Measurements from ENCODE around the gene SSTR5.

The SSTR5 gene

GRCh38 chr16:1093284-1094123 is 21.0 kb downstream of the SSTR5 start:
- DNase-seq, result no peak

DNA sequence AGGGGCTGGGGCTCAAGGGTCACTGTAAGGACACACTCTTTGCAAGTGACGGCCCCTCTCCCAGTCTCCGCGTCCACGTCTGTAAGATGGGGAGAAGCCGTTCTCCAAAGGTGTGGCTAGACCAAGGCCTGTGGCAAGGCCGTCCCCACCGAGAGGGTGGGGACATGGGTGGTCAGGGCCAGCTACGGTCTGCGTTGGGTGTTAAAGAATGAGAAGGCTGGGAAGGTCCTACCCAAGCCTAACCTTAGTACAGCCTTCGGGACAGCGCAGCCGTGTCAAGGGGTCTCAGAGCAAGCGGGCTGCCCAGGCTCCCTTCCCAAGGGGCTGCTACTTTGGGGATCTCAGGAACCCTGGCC is 21.6 kb downstream of the SSTR5 start:
- DNase-seq, result no peak

- DNase-seq, result no peak
These were observed 22.3 kb downstream of the SSTR5 start for GRCh38 chr16:1094601-1095449.

DNA sequence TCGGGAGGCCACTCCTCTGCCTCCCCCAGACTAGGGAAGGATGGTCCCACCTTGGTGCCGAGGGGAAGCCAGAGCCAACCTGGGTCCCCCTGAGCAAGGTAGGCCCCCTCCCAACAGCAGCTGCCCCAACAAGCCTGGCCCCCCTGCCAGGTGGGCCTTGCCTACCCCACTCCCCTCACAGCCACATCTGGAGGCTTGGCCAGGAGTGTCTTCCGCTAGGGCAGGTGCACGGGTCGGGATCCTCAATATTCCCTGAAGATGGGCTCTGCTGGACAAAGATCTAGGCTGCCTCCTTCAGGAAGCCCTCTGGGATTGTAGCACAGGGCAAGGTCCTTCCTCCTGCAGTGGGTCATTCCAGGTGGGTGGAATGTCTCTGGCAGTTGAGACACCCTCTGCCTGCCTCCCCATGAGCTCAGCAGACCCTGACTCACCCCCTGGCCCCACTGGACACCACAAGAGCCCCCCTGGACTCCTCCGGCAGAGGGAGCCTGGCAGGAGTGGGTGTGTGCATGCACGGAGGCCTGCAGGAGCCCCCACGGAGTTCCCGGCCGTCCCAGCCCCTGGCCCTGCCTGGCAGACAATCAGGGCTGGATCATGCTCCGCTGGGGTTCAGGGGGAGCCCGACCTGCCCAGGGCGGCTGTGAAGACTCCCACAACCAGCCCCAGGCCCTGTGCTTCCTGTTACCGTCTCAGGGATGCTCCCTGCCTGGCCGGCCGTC is 23.1 kb downstream of the SSTR5 start:
- no peak for DNase-seq

DNA sequence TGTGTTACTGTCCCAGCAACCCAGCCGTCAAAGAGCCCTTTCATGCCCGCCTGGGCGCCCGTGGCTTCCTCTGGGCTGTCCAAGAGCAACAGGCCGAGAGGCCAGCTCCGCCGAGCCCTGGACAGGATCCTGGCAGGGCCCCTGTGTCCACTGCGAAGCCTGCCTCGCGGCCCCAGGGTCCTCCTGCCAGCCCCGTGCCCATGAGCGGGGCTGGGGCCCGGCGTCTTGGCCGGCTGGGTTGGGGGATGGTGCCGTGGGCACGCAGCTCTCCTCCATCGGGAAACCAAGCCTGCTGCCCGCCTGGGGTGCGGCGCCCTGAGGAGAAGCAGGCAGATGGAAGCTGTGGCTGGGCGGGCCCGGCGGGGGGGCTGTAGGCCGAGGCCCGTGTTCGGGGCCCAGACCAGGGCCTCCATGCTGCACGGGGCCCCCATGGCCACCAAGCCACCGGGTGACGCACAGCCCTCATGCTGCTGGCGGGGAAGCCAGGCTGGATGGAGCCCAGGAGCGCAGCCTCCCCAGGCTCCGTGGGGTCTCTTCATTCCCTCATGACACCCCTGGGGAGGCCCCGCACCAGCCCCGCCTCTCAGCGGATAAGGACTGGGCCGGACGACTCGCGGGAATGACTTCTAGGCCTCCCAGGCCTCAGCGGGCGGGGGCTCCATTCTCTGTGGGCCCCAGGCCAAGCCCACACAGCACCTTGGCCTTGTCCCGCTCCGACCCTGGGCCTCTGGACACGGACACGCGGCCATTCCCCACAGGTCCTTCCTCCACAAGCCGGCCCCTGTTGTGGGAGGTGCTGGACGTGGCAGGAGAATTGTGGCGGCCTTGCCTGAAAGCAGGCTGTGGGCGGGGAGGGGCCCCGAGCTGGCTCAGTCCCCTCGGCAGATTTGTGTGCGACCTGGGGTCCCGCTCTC is 23.9 kb downstream of the SSTR5 start, which contains the start of gene C1QTNF8:
Gene C1QTNF8, minus strand, starts transcription at position 76 of the 914 bp plus-strand sequence. CDS start 1,322 bp downstream, outside the sequence.
- no peak for DNase-seq

- DNase-seq, result no peak
These were observed 24.6 kb downstream of the SSTR5 start for GRCh38 chr16:1097156-1097555.

- no peak for DNase-seq
These were observed 25.3 kb downstream of the SSTR5 start for GRCh38 chr16:1097800-1098199.

- DNase-seq, result no peak
These were observed 25.9 kb downstream of the SSTR5 start for GRCh38 chr16:1098266-1098991.

DNA sequence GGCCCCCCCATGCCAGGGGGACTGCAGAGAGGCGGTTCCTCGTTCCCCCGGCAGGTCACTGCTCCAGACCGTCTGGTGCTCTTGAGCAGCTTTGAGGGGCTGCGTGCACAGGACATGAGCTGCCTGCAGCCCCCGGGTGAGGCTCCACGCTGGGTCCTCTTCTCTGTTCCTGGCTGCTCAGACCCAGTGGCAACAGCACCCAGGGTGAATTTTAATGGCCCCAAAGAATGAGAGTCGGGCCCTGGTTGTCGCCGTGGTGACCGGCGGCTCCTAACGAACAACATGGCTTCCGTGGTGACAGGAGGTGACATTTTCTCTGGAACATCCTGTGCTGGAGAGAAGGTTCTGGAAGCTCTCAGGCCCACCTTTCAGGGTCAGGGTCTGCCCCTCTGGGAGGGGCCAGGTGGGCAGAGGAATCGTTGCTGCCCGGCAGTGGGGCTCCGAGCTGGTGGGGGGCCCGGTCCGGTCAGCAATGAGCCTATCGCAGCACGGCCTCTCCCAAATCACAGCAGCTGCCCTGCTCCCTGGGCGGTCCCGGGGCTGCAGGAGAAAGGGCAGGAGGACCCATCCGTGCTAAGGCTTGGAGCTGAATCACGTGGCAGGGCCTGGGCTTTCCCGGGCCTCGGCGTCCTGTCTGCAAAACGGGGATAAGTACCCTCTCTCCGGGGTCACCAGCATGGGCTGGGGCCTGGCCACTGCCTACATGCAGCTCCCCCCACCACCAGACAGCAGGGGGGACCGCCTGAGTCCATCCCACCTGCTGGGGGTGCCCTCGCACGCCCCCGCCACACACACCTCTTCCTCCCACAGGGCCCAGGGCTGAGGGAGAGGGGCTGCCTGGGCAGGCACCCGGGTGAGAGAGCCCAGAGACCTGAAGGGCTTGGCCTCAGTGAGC is 26.9 kb downstream of the SSTR5 start:
- no peak for DNase-seq

GRCh38 chr16:1100084-1100800 is 27.7 kb downstream of the SSTR5 start:
- DNase-seq, result no peak

DNA sequence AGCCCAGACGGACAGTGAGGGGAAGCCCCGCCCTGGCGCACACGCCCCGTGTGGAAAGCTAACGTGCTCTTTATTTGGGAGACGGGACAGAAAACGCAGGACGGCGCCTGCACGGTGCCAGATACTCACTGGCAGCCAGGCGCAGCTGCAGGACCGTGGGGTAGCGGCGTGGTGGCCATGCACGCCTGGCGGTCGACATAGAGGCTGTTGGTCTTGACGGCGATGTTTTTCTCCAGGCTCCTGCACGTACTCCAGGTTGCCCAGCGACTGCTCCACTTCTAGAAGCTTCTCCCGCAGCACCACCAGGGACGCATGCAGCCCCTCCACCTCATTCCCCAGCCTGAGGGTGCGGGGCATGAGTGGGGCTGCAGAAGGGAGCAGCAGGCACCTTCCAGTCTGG is 28.6 kb downstream of the SSTR5 start:
- no peak for DNase-seq

DNA sequence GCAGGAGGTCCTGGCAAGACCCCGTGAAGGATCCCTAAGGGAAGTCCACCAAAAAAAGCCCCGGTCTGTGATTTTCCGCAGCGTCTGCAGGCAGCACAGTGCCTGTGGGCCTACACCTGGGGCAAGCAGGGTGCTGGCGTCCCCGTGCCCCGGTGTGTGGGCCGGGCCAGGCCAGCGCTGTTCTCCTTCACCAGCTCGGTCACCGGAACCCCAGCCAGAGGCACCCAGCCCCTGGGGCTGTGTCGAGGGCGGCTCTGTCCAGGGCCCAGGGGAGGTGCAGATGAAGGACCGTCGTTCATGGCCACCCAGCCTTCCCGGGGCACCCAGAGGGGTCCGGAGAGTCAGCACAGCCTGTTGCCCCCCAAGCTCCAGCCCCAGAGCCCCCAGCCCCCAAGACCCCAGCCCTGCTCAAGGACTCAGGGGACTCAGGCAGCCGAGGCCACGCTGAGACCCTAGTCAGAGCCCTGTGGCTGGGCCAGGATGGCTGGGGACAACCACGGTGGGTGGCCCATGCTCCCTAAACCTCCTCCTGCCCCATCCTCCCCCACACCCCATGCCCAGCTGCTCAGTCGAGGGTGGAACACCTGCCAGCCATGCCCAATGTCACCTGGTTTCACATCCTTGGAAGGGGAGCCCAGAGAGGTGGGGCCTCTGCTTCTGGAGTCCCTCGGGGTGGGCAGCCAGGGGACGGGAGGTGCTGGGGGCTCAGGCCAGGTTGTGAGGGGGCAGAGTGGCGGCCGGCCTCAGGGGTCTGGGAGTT is 29.2 kb downstream of the SSTR5 start:
- no peak for DNase-seq

- DNase-seq, result no peak
These were observed 29.8 kb downstream of the SSTR5 start for GRCh38 chr16:1102333-1102700.

- DNase-seq, result peak; percentile 80
These were observed 30.5 kb downstream of the SSTR5 start for GRCh38 chr16:1102921-1103635.

- no peak for DNase-seq
These were observed 31.1 kb downstream of the SSTR5 start for GRCh38 chr16:1103636-1103980.

DNA sequence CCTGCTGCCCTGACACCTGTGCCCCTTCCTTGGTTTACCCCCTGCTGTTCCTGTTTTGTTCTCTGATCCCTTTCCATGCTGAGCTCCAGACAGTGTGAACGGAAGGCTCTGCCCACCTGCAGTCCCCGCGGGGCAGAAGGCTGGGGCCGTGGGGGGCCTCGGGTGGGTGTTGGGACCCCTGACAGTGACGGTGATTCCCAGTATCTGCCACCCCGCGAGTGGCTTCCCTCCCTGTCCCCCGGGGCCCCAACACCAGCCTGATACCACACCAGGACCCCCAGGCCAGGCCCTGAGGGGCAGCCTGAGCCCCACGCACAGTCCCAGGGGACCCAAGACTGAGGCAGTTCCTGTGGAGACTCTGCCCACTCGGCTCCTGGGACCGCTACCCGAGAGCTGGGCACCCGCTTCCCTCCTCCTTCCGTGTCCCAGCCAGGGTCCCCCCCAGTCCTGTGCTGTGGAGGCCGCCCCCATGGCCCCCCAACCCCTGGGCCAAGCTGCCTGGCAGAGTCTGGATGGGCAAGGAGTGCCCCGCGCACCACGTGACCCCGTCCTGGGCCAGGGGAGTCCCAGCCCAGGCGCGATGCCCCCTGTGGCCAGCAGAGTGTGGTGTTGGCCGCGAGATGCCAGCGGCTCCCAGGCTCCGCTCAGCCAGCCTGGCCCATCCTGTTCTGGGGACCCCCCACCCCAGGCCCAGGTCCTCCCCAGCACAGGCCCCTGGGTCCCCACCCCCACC is 33.5 kb downstream of the SSTR5 start:
- DNase-seq, result peak; percentile 82

DNA sequence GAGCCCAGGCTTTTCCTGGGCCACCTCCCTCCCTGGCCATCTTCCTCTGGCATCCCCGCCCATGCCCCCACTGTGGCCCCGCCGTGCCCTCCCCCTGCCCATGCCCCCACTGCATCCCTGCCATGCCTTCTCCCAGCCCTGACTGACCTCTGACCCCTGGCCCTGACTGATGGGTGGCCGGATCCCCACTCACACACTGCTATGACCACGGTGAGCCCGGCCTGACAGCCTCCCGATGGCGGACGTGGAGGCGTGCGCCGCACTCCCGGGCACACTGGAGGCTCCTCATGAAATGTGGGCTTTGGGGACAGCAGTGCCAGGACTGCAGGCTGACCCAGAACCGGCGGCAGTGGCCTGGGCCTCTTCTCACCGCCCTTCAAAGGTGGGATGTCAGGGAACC is 34.1 kb downstream of the SSTR5 start:
- DNase-seq, result no peak

DNA sequence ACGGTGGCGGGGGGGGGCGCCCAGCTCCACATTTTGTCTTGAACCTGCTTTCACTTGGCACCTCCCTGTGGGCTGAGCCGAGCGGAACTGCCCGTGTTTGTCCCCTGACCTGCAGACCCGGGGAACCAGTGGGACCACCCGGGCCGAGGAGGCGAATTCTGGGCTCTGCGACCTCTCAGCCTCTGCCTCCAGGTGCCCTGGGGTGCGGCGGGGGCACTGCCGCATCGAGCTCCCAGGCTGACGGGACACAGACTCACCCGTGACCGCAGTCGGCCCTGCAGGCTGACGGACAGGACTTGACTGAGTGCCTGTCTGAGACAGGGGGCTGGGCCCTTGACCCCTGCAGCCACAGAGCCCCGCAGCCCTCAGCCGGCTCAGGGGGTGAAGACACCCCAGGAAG is 34.6 kb downstream of the SSTR5 start:
- DNase-seq, result no peak

Measured in islet precursor cell (in vitro differentiated cells).